Fibroblast of lung (primary cell): ENCODE measurements around the gene KIF19.

Experiments
- EZH2 ChIP-seq: IDR thresholded peaks from 2 replicates; pipeline ENCODE4 v1.5.1; 2012; ENCODE audit warnings: low read length, control low read depth, mild to moderate bottlenecking; ENCODE audit errors: missing control alignments
- TF ChIP-seq, protein P1 (sequence below), 2 donors: IDR thresholded peaks in 1 of 2; conservative IDR thresholded peaks in 1 of 2; 1 replicate in 1 of 2; 2 replicates in 1 of 2; pipeline ENCODE4 v1.5.1; 2011 to 2012; ENCODE audit warnings: low read length in 2 of 2, control low read depth in 1 of 2, inconsistent platforms in 1 of 2, low read depth in 1 of 2, mild to moderate bottlenecking in 1 of 2

DNA sequence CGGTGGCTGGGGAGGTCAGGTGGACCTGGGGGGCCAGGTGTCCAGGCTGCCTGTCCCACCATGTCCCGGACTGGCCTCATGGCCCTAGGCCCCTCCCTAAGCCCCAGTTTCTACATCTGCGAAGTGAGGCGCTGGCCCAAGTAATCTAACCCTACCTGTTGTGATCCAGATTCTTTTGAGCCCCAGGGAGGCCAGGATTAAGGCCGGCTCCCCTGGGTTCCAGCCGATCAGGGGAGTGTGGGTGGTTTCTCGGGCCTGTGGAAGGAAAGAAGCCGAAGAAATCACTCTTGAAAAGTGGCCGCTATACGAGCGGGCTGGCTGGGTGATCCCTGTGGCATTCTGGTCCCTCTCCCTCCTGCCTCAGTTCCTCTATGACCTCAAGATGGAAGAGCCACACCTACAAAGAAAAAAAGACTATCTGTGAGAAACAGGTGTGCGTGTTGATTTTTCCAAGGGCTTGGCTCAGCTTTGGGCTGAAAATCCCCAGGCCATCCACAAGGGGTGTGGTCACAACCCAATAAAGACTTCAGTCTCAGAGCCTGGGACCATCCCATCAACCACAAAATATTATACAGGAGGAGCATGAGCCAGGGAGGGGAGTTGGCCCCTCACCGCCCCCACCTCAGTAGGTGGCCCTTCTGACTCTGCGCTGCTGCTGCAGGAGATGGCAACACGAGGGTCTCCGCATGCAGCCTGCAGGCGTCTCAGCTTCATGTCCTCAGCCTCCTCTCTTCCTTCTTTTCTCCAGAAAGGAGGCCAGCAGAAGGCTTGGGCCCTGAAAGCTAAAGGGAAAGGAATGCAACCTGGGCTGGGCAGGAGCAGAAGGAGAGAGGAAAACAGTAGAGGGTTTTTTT is 61.6 kb downstream of the KIF19 start:
- TF ChIP-seq, protein P1, sequence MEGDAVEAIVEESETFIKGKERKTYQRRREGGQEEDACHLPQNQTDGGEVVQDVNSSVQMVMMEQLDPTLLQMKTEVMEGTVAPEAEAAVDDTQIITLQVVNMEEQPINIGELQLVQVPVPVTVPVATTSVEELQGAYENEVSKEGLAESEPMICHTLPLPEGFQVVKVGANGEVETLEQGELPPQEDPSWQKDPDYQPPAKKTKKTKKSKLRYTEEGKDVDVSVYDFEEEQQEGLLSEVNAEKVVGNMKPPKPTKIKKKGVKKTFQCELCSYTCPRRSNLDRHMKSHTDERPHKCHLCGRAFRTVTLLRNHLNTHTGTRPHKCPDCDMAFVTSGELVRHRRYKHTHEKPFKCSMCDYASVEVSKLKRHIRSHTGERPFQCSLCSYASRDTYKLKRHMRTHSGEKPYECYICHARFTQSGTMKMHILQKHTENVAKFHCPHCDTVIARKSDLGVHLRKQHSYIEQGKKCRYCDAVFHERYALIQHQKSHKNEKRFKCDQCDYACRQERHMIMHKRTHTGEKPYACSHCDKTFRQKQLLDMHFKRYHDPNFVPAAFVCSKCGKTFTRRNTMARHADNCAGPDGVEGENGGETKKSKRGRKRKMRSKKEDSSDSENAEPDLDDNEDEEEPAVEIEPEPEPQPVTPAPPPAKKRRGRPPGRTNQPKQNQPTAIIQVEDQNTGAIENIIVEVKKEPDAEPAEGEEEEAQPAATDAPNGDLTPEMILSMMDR (conservative IDR thresholded peaks at IDR 0.05 in 1 of 2, IDR thresholded peaks at IDR 0.05 in 1 of 2; ENCODE audit: low read depth in 1 of 2, low read length in 2 of 2) = no peak
- no peak for TF ChIP-seq EZH2
